ENCODE data around the gene GHDC.

DNA sequence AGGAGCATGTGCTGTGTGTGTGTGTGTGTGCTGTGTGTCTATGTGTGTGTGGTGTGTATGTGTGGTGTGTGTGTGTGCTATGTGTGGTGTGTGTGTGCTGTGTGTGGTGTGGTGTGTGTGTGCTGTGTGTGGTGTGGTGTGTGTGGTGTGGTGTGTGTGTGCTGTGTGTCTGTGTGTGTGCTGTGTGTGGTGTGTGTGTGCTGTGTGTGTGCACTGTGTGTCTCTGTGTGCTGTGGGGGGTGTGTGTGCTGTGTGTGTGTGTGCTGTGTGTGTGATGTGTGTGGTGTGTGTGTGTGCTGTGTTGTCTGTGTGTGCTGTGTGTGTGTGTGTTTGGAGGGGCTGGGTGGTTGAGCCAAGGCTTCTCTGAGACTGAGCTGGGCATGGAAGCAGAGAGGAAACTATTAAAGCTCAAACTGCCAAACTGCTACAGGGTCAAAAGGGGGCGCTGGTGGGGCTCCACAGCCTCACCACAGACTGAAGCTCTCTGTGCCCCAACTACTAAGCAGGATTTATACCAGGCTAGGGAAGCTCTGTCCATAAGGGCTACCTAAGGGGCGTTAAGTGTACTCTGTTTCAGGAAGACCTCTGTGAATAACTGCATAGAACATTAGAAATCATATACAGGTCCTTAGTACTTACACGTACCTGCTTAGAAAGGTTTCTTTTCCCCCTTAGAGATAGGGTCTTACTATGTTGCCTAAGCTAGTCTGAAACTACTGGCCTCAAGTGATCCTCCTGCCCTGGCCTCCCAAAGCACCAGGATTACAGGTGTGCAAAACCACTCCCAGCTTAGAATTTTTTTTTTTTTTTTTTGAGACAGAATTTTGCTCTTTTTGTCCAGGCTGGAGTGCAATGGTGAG, 27.8 kb upstream of the GHDC start:
- TF ChIP-seq POLR2A (IDR thresholded peaks at IDR 0.05; ENCODE audit: low read depth, low read length) (no peak), TAF1 (IDR thresholded peaks at IDR 0.05; ENCODE audit: low read depth, low read length) (no peak), SPI1 (IDR thresholded peaks at IDR 0.05; ENCODE audit: low read depth, low read length) (no peak), POLR2AphosphoS5 (IDR thresholded peaks at IDR 0.05; ENCODE audit: low read depth, low read length) (no peak), PAX5 (IDR thresholded peaks at IDR 0.05; ENCODE audit: insufficient read depth, low read length, severe bottlenecking) (no peak)
